ENCODE data around the gene SLC1A2.

GRCh38 chr11:35259529-35259928 lies 159.8 kb downstream of the SLC1A2 start:
- TF ChIP-seq, protein P1, sequence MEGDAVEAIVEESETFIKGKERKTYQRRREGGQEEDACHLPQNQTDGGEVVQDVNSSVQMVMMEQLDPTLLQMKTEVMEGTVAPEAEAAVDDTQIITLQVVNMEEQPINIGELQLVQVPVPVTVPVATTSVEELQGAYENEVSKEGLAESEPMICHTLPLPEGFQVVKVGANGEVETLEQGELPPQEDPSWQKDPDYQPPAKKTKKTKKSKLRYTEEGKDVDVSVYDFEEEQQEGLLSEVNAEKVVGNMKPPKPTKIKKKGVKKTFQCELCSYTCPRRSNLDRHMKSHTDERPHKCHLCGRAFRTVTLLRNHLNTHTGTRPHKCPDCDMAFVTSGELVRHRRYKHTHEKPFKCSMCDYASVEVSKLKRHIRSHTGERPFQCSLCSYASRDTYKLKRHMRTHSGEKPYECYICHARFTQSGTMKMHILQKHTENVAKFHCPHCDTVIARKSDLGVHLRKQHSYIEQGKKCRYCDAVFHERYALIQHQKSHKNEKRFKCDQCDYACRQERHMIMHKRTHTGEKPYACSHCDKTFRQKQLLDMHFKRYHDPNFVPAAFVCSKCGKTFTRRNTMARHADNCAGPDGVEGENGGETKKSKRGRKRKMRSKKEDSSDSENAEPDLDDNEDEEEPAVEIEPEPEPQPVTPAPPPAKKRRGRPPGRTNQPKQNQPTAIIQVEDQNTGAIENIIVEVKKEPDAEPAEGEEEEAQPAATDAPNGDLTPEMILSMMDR (IDR thresholded peaks at IDR 0.05): no peak
- no peak for TF ChIP-seq PRDM15 (CRISPR knock-in tag; IDR thresholded peaks at IDR 0.05)
- TF ChIP-seq SP1 (CRISPR knock-in tag; conservative IDR thresholded peaks at IDR 0.05): no peak
- no peak for TF ChIP-seq NFYB (CRISPR knock-in tag; conservative IDR thresholded peaks at IDR 0.05; ENCODE audit: low read depth)
- TF ChIP-seq TEAD4 (CRISPR knock-in tag; IDR thresholded peaks at IDR 0.05): no peak
- TF ChIP-seq SOX15 (CRISPR knock-in tag; IDR thresholded peaks at IDR 0.05): no peak
- TF ChIP-seq, protein P2, sequence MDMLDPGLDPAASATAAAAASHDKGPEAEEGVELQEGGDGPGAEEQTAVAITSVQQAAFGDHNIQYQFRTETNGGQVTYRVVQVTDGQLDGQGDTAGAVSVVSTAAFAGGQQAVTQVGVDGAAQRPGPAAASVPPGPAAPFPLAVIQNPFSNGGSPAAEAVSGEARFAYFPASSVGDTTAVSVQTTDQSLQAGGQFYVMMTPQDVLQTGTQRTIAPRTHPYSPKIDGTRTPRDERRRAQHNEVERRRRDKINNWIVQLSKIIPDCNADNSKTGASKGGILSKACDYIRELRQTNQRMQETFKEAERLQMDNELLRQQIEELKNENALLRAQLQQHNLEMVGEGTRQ (CRISPR knock-in tag; IDR thresholded peaks at IDR 0.05): no peak
- TF ChIP-seq, protein P3, sequence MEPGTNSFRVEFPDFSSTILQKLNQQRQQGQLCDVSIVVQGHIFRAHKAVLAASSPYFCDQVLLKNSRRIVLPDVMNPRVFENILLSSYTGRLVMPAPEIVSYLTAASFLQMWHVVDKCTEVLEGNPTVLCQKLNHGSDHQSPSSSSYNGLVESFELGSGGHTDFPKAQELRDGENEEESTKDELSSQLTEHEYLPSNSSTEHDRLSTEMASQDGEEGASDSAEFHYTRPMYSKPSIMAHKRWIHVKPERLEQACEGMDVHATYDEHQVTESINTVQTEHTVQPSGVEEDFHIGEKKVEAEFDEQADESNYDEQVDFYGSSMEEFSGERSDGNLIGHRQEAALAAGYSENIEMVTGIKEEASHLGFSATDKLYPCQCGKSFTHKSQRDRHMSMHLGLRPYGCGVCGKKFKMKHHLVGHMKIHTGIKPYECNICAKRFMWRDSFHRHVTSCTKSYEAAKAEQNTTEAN (CRISPR knock-in tag; IDR thresholded peaks at IDR 0.05): no peak
- TF ChIP-seq ZNF232 (CRISPR knock-in tag; IDR thresholded peaks at IDR 0.05): no peak
- TF ChIP-seq, protein P4, sequence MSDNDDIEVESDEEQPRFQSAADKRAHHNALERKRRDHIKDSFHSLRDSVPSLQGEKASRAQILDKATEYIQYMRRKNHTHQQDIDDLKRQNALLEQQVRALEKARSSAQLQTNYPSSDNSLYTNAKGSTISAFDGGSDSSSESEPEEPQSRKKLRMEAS (CRISPR knock-in tag; IDR thresholded peaks at IDR 0.05): no peak
